GM23338 (cell line): ENCODE results near the gene PCNX3. TPM values are rescaled to one million over a fixed set of nuclear protein-coding genes. Genes with fewer than 3 reads are reported as not detected.

ENCODE experiments used
- ATAC-seq: fragments of 200-7000 bp; cut with Tn5 transposase; 3 replicates; pipeline ENCODE4 v1.9.1; 2020
- DNase-seq: peaks from one replicate; pipeline ENCODE4 v3.0.0-alpha.2; 2015; ENCODE audit warnings: low spot score
- H2AFZ ChIP-seq: fragments of 200-600 bp; sonication (generic); 2 replicates; pipeline ENCODE4 v1.8.0; 2016; ENCODE audit warnings: antibody characterized with exemption, mild to moderate bottlenecking, moderate library complexity
- H3F3A ChIP-seq: fragments of 200-600 bp; sonication (generic); replicated peaks from 2 replicates; pipeline ENCODE4 v1.8.0; 2017; ENCODE audit warnings: antibody characterized with exemption, mixed run types, low read depth
- H3K27ac ChIP-seq: fragments of 200-600 bp; sonication (generic); 2 replicates; pipeline ENCODE4 v1.6.1; 2016; ENCODE audit warnings: low read depth
- H3K27me3 ChIP-seq: fragments of 200-600 bp; sonication (generic); 2 replicates; pipeline ENCODE4 v1.8.0; 2016; ENCODE audit warnings: mild to moderate bottlenecking, mixed run types, moderate library complexity; ENCODE audit not compliant: insufficient read depth
- H3K36me3 ChIP-seq: fragments of 200-600 bp; sonication (generic); 2 replicates; pipeline ENCODE4 v1.8.0; 2016; ENCODE audit warnings: mild to moderate bottlenecking; ENCODE audit not compliant: insufficient read depth
- H3K4me1 ChIP-seq: fragments of 200-600 bp; sonication (generic); 2 replicates; pipeline ENCODE4 v1.8.0; 2016; ENCODE audit warnings: mild to moderate bottlenecking, moderate library complexity; ENCODE audit not compliant: insufficient read depth
- H3K4me2 ChIP-seq: fragments of 200-600 bp; sonication (generic); 2 replicates; pipeline ENCODE4 v1.7.1; 2017; ENCODE audit warnings: mixed run types
- H3K4me3 ChIP-seq: fragments of 200-600 bp; sonication (generic); 2 replicates; pipeline ENCODE4 v1.6.1; 2016; ENCODE audit warnings: mixed run types
- H3K79me2 ChIP-seq: fragments of 200-600 bp; sonication (generic); replicated peaks from 2 replicates; pipeline ENCODE4 v1.8.0; 2017; ENCODE audit warnings: mild to moderate bottlenecking; ENCODE audit not compliant: insufficient read depth
- H3K9me2 ChIP-seq: fragments of 200-600 bp; sonication (generic); 2 replicates; pipeline ENCODE4 v1.8.0; 2017; ENCODE audit not compliant: insufficient read depth
- H4K20me1 ChIP-seq: fragments of 200-600 bp; sonication (generic); replicated peaks from 2 replicates; pipeline ENCODE4 v1.8.0; 2017; ENCODE audit warnings: mild to moderate bottlenecking; ENCODE audit not compliant: insufficient read depth
- H3K27ac Mint-ChIP-seq: 2 replicates; pipeline ENCODE4 v1.8.0; 2020; ENCODE audit warnings: inconsistent platforms, mild to moderate bottlenecking, moderate library complexity, mixed read lengths
- H3K27me3 Mint-ChIP-seq: 3 replicates; pipeline ENCODE4 v1.8.0; 2022; ENCODE audit warnings: low read depth, mild to moderate bottlenecking, moderate library complexity, mixed read lengths, inconsistent platforms; ENCODE audit not compliant: insufficient read depth, poor library complexity
- H3K36me3 Mint-ChIP-seq: 3 replicates; pipeline ENCODE4 v1.8.0; 2021; ENCODE audit warnings: low read depth, mild to moderate bottlenecking, inconsistent platforms, moderate library complexity, mixed read lengths
- H3K4me1 Mint-ChIP-seq: 3 replicates; pipeline ENCODE4 v1.8.0; 2020; ENCODE audit warnings: mild to moderate bottlenecking, inconsistent platforms, mixed read lengths
- H3K4me3 Mint-ChIP-seq: 3 replicates; pipeline ENCODE4 v1.8.0; 2021; ENCODE audit warnings: moderate library complexity, mild to moderate bottlenecking, inconsistent platforms, mixed read lengths
- H3K9me3 Mint-ChIP-seq: 3 replicates; pipeline ENCODE4 v1.8.0; 2020; ENCODE audit warnings: moderate library complexity, mild to moderate bottlenecking, inconsistent platforms, mixed read lengths
- CREB1 ChIP-seq: fragments of 250-450 bp; sonication (Bioruptor Pico); IDR thresholded peaks from 2 replicates; pipeline ENCODE4 v1.5.0; 2020; ENCODE audit warnings: low read depth, mild to moderate bottlenecking, moderate library complexity
- EZH2 ChIP-seq: fragments of 200-600 bp; sonication (generic); IDR thresholded peaks from one replicate; pipeline ENCODE4 v1.8.0; 2017; ENCODE audit warnings: antibody characterized with exemption, mild to moderate bottlenecking, low read depth; ENCODE audit not compliant: unreplicated experiment
- EZH2phosphoT487 ChIP-seq: fragments of 200-600 bp; sonication (generic); IDR thresholded peaks from one replicate; pipeline ENCODE4 v1.8.1; 2018; ENCODE audit warnings: antibody characterized with exemption; ENCODE audit not compliant: unreplicated experiment
- POLR2AphosphoS5 ChIP-seq: IDR thresholded peaks from 2 replicates; pipeline ENCODE4 v1.6.1; 2016; ENCODE audit warnings: antibody characterized with exemption, low read depth
- STAT1 ChIP-seq: IDR thresholded peaks from one replicate; pipeline ENCODE4 v1.6.1; 2016; ENCODE audit warnings: antibody characterized with exemption; ENCODE audit not compliant: unreplicated experiment
- ZNF114 ChIP-seq: fragments of 250-450 bp; sonication (Bioruptor Pico); IDR thresholded peaks from 2 replicates; pipeline ENCODE4 v1.5.0; 2020; ENCODE audit warnings: mild to moderate bottlenecking, moderate library complexity
- polyA plus RNA-seq: library from polyadenylated mRNA; unstranded; fragments of >200 nt; fragmentation: Nextera tagmentation; extraction: Ambion mirVana; gene quantifications from 2 replicates; pipeline ENCODE4 v1.2.1, GENCODE V29; 2016
- total RNA-seq: library from RNA; depleted of rRNA; stranded (reverse); fragments of >200 nt; shearing (Covaris generic); gene quantifications from 2 replicates; pipeline ENCODE4 v1.2.3, GENCODE V29; 2014
- TF ChIP-seq, protein P1 (sequence below), 2 experiments: fragments of 200-600 bp in 1 of 2; sonication (generic) in 1 of 2; conservative IDR thresholded peaks; 2 replicates each; pipeline versions ENCODE4 v1.5.1 to v1.6.1; 2016 to 2017; ENCODE audit warnings: antibody characterized with exemption in 2 of 2, low read depth in 2 of 2, mild to moderate bottlenecking in 2 of 2, moderate library complexity in 1 of 2
- TF ChIP-seq, protein P2 (sequence below): IDR thresholded peaks from one replicate; pipeline ENCODE4 v1.6.1; 2018; ENCODE audit warnings: antibody characterized with exemption; ENCODE audit not compliant: unreplicated experiment

PCNX3 gene
- total and polyA plus RNA-seq, 2 experiments from 2014 or later: 8.7 to 52.2 TPM

DNA sequence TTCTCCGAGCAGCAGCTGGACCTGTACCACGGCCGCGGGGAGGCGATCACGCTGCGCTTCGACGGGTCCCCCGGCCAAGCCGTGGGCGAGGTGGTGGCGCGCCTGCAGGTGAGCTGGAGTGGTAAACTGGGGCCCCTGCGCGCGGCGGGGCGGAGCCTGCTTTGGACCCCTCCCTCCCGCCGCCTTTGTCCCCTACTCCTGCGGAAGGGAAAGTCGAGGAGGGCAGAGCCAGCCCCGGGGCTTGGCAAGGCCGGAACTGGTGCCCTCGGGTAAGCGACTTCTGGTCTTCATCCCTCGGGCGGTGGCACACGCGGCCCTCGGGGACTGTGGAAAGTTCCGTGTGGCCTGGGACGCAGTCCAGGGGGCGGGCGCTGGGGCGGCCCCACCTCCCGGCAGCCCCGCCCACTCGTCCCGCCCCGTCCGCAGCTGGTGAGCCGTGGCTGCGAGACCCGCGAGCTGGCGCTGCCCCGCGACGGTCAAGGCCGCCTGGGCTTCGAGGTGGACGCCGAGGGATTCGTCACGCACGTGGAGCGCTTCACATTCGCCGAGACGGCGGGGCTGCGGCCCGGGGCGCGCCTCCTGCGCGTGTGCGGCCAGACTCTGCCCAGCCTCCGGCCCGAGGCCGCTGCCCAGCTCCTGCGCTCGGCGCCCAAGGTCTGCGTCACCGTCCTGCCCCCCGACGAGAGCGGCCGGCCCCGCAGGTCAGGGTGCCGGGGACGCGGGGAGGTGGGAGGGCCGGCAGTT is 31.6 kb downstream of the PCNX3 start:
- DNase-seq (peak; percentile 86), ATAC-seq (peak; percentile 60)
- Mint-ChIP-seq H3K36me3 (no peaks in the 10 kb centered on the region; the same call in 2 of the 3 replicates), H3K4me1 (peaks cover 32% of the 10 kb centered on the region), H3K9me3 (no peaks in the 10 kb centered on the region), H3K27ac (no peak overlapping the region), H3K27me3 (peaks cover 19% of the 10 kb centered on the region), H3K4me3 (peak overlapping the region; percentile 84; the same call in 2 of the 3 replicates)
- H3K4me2 ChIP-seq: peak overlapping the region; percentile 81
- TF ChIP-seq EZH2phosphoT487 (no peak), CREB1 (CRISPR knock-in tag) (peak; percentile 62), POLR2AphosphoS5 (peak; percentile 77)
- TF ChIP-seq, protein P1, sequence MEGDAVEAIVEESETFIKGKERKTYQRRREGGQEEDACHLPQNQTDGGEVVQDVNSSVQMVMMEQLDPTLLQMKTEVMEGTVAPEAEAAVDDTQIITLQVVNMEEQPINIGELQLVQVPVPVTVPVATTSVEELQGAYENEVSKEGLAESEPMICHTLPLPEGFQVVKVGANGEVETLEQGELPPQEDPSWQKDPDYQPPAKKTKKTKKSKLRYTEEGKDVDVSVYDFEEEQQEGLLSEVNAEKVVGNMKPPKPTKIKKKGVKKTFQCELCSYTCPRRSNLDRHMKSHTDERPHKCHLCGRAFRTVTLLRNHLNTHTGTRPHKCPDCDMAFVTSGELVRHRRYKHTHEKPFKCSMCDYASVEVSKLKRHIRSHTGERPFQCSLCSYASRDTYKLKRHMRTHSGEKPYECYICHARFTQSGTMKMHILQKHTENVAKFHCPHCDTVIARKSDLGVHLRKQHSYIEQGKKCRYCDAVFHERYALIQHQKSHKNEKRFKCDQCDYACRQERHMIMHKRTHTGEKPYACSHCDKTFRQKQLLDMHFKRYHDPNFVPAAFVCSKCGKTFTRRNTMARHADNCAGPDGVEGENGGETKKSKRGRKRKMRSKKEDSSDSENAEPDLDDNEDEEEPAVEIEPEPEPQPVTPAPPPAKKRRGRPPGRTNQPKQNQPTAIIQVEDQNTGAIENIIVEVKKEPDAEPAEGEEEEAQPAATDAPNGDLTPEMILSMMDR (conservative IDR thresholded peaks at IDR 0.05; ENCODE audit: low read depth in 2 of 2): peak; percentile 21 to 47; a peak in 2 of 4 replicates
- H2AFZ ChIP-seq: peak overlapping the region; percentile 84; the same call in 1 of the 2 replicates
- H3K9me2 ChIP-seq: no peaks in the 10 kb centered on the region
- H3K27ac ChIP-seq: no peak overlapping the region
- H3K79me2 ChIP-seq: no peaks in the 10 kb centered on the region; the same call in 1 of the 2 replicates
- peaks cover 12% of the 10 kb centered on the region; the same call in 1 of the 2 replicates for H3F3A ChIP-seq
- H3K4me1 ChIP-seq: peaks cover 32% of the 10 kb centered on the region
- H4K20me1 ChIP-seq: no peaks in the 10 kb centered on the region
- no peaks in the 10 kb centered on the region for H3K36me3 ChIP-seq
- peak overlapping the region; percentile 79 for H3K4me3 ChIP-seq
- no peaks in the 10 kb centered on the region for H3K27me3 ChIP-seq

DNA sequence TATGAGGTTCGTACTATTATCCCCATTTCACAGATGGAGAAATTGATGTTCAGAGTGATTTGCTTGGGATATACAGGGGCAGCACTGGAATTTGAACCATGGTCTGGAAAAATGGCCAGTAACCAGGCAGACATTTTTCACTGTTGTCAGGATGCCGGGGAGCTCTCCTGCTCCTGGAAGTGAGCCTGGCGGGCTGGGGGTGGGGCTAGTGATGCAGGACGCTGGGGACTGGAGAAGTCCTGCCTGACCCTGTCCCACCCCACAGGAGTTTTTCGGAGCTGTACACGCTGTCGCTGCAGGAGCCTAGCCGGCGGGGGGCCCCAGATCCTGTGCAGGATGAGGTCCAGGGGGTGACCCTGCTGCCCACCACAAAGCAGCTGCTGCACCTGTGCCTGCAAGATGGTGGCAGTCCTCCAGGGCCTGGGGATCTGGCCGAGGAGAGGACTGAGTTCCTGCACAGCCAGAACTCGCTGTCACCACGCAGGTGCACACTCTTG is 33.5 kb downstream of the PCNX3 start:
- no peaks in the 10 kb centered on the region for H3K9me2 ChIP-seq
- no peak overlapping the region for H3K4me2 ChIP-seq
- Mint-ChIP-seq H3K4me3 (peak overlapping the region; percentile 10; the same call in 1 of the 3 replicates), H3K36me3 (peaks cover 9% of the 10 kb centered on the region; the same call in 2 of the 3 replicates), H3K27me3 (peaks cover 19% of the 10 kb centered on the region), H3K9me3 (no peaks in the 10 kb centered on the region), H3K4me1 (peaks cover 31% of the 10 kb centered on the region), H3K27ac (no peak overlapping the region)
- no peak overlapping the region for H3K4me3 ChIP-seq
- no peaks in the 10 kb centered on the region for H3K36me3 ChIP-seq
- peaks cover 24% of the 10 kb centered on the region for H3K4me1 ChIP-seq
- no peaks in the 10 kb centered on the region for H4K20me1 ChIP-seq
- H3F3A ChIP-seq: peaks cover 18% of the 10 kb centered on the region
- H3K27ac ChIP-seq: no peak overlapping the region
- ATAC-seq: no peak
- no peaks in the 10 kb centered on the region for H3K79me2 ChIP-seq
- no peak for DNase-seq
- no peak overlapping the region for H2AFZ ChIP-seq
- no peaks in the 10 kb centered on the region for H3K27me3 ChIP-seq
- no peak for TF ChIP-seq EZH2
- TF ChIP-seq, protein P1 (conservative IDR thresholded peaks at IDR 0.05; ENCODE audit: low read depth in 2 of 2): no peak
- TF ChIP-seq EZH2phosphoT487: no peak
- TF ChIP-seq STAT1: no peak
- TF ChIP-seq, protein P2, sequence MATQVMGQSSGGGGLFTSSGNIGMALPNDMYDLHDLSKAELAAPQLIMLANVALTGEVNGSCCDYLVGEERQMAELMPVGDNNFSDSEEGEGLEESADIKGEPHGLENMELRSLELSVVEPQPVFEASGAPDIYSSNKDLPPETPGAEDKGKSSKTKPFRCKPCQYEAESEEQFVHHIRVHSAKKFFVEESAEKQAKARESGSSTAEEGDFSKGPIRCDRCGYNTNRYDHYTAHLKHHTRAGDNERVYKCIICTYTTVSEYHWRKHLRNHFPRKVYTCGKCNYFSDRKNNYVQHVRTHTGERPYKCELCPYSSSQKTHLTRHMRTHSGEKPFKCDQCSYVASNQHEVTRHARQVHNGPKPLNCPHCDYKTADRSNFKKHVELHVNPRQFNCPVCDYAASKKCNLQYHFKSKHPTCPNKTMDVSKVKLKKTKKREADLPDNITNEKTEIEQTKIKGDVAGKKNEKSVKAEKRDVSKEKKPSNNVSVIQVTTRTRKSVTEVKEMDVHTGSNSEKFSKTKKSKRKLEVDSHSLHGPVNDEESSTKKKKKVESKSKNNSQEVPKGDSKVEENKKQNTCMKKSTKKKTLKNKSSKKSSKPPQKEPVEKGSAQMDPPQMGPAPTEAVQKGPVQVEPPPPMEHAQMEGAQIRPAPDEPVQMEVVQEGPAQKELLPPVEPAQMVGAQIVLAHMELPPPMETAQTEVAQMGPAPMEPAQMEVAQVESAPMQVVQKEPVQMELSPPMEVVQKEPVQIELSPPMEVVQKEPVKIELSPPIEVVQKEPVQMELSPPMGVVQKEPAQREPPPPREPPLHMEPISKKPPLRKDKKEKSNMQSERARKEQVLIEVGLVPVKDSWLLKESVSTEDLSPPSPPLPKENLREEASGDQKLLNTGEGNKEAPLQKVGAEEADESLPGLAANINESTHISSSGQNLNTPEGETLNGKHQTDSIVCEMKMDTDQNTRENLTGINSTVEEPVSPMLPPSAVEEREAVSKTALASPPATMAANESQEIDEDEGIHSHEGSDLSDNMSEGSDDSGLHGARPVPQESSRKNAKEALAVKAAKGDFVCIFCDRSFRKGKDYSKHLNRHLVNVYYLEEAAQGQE: no peak
- no peak for TF ChIP-seq ZNF114 (CRISPR knock-in tag)
- no peak for TF ChIP-seq CREB1 (CRISPR knock-in tag)
